ENCODE data around the gene NSUN6.

DNA sequence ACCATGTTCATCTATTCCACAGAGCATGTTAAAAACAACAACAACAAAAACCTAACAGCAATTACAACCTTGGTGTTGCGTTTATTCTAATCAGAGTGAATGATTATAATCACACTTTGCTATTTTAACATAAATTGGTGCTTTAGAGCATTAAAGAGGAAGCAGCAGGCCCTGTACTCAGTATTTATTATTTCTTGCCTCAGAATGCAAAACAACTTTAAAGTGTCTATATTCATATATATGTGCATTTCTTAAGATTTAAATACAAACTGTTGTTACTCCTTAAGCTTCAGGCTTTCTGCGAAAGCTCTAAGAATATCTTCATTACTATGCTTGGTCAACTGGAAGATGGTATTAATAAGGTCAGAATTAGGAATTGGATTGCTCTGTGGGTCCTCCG lies 29.4 kb upstream of the NSUN6 start:
- TF ChIP-seq RAD21 (IDR thresholded peaks at IDR 0.05) (no peak), MAX (IDR thresholded peaks at IDR 0.05) (no peak), FOXA1 (IDR thresholded peaks at IDR 0.05) (no peak), EGR1 (IDR thresholded peaks at IDR 0.05; ENCODE audit: low read depth in 2 of 2) (no peak), YY1 (IDR thresholded peaks at IDR 0.05) (no peak), SP1 (IDR thresholded peaks at IDR 0.05) (no peak), TAF1 (conservative IDR thresholded peaks at IDR 0.05) (no peak)
- TF ChIP-seq, protein P1, sequence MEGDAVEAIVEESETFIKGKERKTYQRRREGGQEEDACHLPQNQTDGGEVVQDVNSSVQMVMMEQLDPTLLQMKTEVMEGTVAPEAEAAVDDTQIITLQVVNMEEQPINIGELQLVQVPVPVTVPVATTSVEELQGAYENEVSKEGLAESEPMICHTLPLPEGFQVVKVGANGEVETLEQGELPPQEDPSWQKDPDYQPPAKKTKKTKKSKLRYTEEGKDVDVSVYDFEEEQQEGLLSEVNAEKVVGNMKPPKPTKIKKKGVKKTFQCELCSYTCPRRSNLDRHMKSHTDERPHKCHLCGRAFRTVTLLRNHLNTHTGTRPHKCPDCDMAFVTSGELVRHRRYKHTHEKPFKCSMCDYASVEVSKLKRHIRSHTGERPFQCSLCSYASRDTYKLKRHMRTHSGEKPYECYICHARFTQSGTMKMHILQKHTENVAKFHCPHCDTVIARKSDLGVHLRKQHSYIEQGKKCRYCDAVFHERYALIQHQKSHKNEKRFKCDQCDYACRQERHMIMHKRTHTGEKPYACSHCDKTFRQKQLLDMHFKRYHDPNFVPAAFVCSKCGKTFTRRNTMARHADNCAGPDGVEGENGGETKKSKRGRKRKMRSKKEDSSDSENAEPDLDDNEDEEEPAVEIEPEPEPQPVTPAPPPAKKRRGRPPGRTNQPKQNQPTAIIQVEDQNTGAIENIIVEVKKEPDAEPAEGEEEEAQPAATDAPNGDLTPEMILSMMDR (IDR thresholded peaks at IDR 0.05; ENCODE audit: low read depth, low read length, missing input control), result no peak
- TF ChIP-seq, protein P2, sequence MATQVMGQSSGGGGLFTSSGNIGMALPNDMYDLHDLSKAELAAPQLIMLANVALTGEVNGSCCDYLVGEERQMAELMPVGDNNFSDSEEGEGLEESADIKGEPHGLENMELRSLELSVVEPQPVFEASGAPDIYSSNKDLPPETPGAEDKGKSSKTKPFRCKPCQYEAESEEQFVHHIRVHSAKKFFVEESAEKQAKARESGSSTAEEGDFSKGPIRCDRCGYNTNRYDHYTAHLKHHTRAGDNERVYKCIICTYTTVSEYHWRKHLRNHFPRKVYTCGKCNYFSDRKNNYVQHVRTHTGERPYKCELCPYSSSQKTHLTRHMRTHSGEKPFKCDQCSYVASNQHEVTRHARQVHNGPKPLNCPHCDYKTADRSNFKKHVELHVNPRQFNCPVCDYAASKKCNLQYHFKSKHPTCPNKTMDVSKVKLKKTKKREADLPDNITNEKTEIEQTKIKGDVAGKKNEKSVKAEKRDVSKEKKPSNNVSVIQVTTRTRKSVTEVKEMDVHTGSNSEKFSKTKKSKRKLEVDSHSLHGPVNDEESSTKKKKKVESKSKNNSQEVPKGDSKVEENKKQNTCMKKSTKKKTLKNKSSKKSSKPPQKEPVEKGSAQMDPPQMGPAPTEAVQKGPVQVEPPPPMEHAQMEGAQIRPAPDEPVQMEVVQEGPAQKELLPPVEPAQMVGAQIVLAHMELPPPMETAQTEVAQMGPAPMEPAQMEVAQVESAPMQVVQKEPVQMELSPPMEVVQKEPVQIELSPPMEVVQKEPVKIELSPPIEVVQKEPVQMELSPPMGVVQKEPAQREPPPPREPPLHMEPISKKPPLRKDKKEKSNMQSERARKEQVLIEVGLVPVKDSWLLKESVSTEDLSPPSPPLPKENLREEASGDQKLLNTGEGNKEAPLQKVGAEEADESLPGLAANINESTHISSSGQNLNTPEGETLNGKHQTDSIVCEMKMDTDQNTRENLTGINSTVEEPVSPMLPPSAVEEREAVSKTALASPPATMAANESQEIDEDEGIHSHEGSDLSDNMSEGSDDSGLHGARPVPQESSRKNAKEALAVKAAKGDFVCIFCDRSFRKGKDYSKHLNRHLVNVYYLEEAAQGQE (IDR thresholded peaks at IDR 0.05), result no peak
